ENCODE results near the gene MBD3. TPM values are rescaled to one million over a fixed set of nuclear protein-coding genes. Genes with fewer than 3 reads are reported as not detected.

MBD3 gene
- total and polyA plus RNA-seq, 2 experiments from 2014 or later, result 93.3 to 171 TPM

GRCh38 chr19:1601613-1602064 lies 9.0 kb upstream of the MBD3 start:
- TF ChIP-seq CTCF (IDR thresholded peaks at IDR 0.05; ENCODE audit: low read depth, low read length), result peak; percentile 16
- no peak overlapping the region for H3K27ac ChIP-seq
- H3K4me1 ChIP-seq (ENCODE audit: low read depth), result peaks cover 4% of the 10 kb centered on the region
- peaks cover 16% of the 10 kb centered on the region for H3K36me3 ChIP-seq
- no peaks in the 10 kb centered on the region for H3K27me3 ChIP-seq
- H3K9me3 ChIP-seq (ENCODE audit: low read depth), result no peaks in the 10 kb centered on the region
- DNase-seq (ENCODE audit: low read depth in 1 of 2, low spot score in 1 of 2), result no peak
- no peak overlapping the region for H3K4me3 ChIP-seq

GRCh38 chr19:1599460-1599846 lies 6.8 kb upstream of the MBD3 start:
- H3K4me1 ChIP-seq (ENCODE audit: low read depth), result peaks cover 4% of the 10 kb centered on the region
- TF ChIP-seq CTCF (IDR thresholded peaks at IDR 0.05; ENCODE audit: low read depth, low read length), result no peak

GRCh38 chr19:1598777-1599459 lies 6.3 kb upstream of the MBD3 start:
- no peak for TF ChIP-seq CTCF (IDR thresholded peaks at IDR 0.05; ENCODE audit: low read depth, low read length)
- Histone ChIP-seq H3K27me3 (no peaks in the 10 kb centered on the region), H3K27ac (no peak overlapping the region), H3K4me1 (ENCODE audit: low read depth) (no peaks in the 10 kb centered on the region), H3K36me3 (peaks cover 24% of the 10 kb centered on the region), H3K4me3 (no peak overlapping the region), H3K9me3 (ENCODE audit: low read depth) (no peaks in the 10 kb centered on the region)
- DNase-seq (ENCODE audit: low read depth in 1 of 2, low spot score in 1 of 2), result no peak

More at GRCh38 chr19:1599460-1599846, 6.8 kb upstream of the MBD3 start:
- Histone ChIP-seq H3K36me3 (peaks cover 24% of the 10 kb centered on the region), H3K9me3 (ENCODE audit: low read depth) (no peaks in the 10 kb centered on the region), H3K27ac (no peak overlapping the region), H3K4me3 (no peak overlapping the region), H3K27me3 (no peaks in the 10 kb centered on the region)
- DNase-seq (ENCODE audit: low read depth in 1 of 2, low spot score in 1 of 2), result no peak

- H3K9me3 ChIP-seq (ENCODE audit: low read depth), result no peaks in the 10 kb centered on the region
- peaks cover 24% of the 10 kb centered on the region for H3K36me3 ChIP-seq
- H3K27ac ChIP-seq, result peak overlapping the region; percentile 67
- peak overlapping the region; percentile 42 for H3K4me3 ChIP-seq
- TF ChIP-seq CTCF (IDR thresholded peaks at IDR 0.05; ENCODE audit: low read depth, low read length), result no peak
- no peak for DNase-seq (ENCODE audit: low read depth in 1 of 2, low spot score in 1 of 2)
- peaks cover 16% of the 10 kb centered on the region for H3K4me1 ChIP-seq (ENCODE audit: low read depth)
- no peaks in the 10 kb centered on the region for H3K27me3 ChIP-seq
These were observed 772 bp upstream of the MBD3 start for GRCh38 chr19:1593501-1593772.

DNA sequence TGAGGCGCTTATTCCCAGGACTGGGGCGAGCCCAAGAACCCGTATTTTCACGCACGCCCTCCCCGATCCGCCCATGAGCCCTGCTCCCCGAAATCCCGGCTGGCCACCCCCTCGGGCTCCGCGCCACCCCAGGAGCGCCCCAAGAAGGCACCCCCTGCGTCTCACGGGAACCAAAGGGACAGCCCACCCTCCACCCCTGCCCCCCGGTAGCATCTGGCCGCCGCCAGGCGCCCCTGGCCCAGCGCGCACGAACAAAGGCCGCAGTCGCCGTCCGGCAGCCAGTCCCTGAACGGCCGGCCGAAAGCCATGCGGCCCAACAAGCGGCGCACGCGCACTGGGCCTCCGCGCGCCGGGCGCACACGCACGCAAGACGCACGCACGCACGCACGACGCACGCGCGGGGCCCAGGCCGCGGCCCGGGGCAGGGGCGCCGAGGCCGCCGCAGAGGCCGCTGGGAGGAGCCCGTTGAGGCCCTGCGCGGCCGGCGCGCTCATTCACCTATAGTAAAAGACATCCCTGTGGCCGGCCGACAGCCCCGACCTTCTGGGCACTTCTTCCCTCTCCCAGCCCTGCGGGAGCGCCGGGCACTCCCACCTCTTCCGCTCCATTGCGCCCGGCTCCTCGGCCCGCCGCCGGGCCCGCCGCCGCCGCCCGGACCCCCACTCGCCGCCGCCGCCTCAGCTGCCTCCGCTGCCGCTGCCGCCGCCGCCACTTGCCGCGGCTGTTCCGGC lies 476 bp downstream of the MBD3 start:
- Histone ChIP-seq H3K9me3 (ENCODE audit: low read depth) (no peaks in the 10 kb centered on the region), H3K4me3 (peak overlapping the region; percentile 90), H3K4me1 (ENCODE audit: low read depth) (peaks cover 16% of the 10 kb centered on the region), H3K27ac (peak overlapping the region; percentile 100), H3K36me3 (peaks cover 14% of the 10 kb centered on the region), H3K27me3 (no peaks in the 10 kb centered on the region)
- DNase-seq (ENCODE audit: low read depth in 1 of 2, low spot score in 1 of 2), result peak; percentile 95 to 96
- no peak for TF ChIP-seq CTCF (IDR thresholded peaks at IDR 0.05; ENCODE audit: low read depth, low read length)

All from cardiac muscle cell (in vitro differentiated cells and primary cell).